Measurements from ENCODE around the gene AFF3.

The AFF3 gene

GRCh38 chr2:100145893-100146656 is 3.7 kb upstream of the AFF3 start:
- Histone ChIP-seq H3K27ac (ENCODE audit: low read length) (no peak overlapping the region), H3K4me1 (ENCODE audit: control insufficient read depth, insufficient read depth, low read length) (no peaks in the 10 kb centered on the region), H3K9me3 (ENCODE audit: control insufficient read depth in 2 of 2, low read length in 2 of 2) (no peaks in the 10 kb centered on the region), H3K9ac (ENCODE audit: low read length in 2 of 2) (no peak overlapping the region), H3K36me3 (ENCODE audit: control insufficient read depth in 2 of 2, insufficient read depth in 2 of 2, low read length in 2 of 2) (no peaks in the 10 kb centered on the region), H3K4me3 (ENCODE audit: low read length in 2 of 2) (no peak overlapping the region), H3K27me3 (ENCODE audit: control insufficient read depth in 1 of 2, insufficient read depth in 2 of 2, low read length in 2 of 2) (no peaks in the 10 kb centered on the region)

GRCh38 chr2:100143286-100143685 is 896 bp upstream of the AFF3 start:
- Histone ChIP-seq H3K27me3 (ENCODE audit: control insufficient read depth in 1 of 2, insufficient read depth in 2 of 2, low read length in 2 of 2) (no peaks in the 10 kb centered on the region), H3K27ac (ENCODE audit: low read length) (no peak overlapping the region), H3K4me1 (ENCODE audit: control insufficient read depth, insufficient read depth, low read length) (no peaks in the 10 kb centered on the region), H3K9me3 (ENCODE audit: control insufficient read depth in 2 of 2, low read length in 2 of 2) (no peaks in the 10 kb centered on the region), H3K9ac (ENCODE audit: low read length in 2 of 2) (no peak overlapping the region), H3K36me3 (ENCODE audit: control insufficient read depth in 2 of 2, insufficient read depth in 2 of 2, low read length in 2 of 2) (no peaks in the 10 kb centered on the region), H3K4me3 (ENCODE audit: low read length in 2 of 2) (no peak overlapping the region)

GRCh38 chr2:100141906-100142305 is 484 bp downstream of the AFF3 start:
- no peak overlapping the region for H3K27ac ChIP-seq (ENCODE audit: low read length)
- H3K4me1 ChIP-seq (ENCODE audit: control insufficient read depth, insufficient read depth, low read length) = no peaks in the 10 kb centered on the region
- H3K27me3 ChIP-seq (ENCODE audit: control insufficient read depth in 1 of 2, insufficient read depth in 2 of 2, low read length in 2 of 2) = peaks cover 0 to 3% of the 10 kb centered on the region in 2 donors
- H3K9me3 ChIP-seq (ENCODE audit: control insufficient read depth in 2 of 2, low read length in 2 of 2) = no peaks in the 10 kb centered on the region
- H3K36me3 ChIP-seq (ENCODE audit: control insufficient read depth in 2 of 2, insufficient read depth in 2 of 2, low read length in 2 of 2) = no peaks in the 10 kb centered on the region
- no peak overlapping the region for H3K9ac ChIP-seq (ENCODE audit: low read length in 2 of 2)
- H3K4me3 ChIP-seq (ENCODE audit: low read length in 2 of 2) = no peak overlapping the region

GRCh38 chr2:100140582-100140981 is 1.8 kb downstream of the AFF3 start:
- H3K9ac ChIP-seq (ENCODE audit: low read length in 2 of 2) = no peak overlapping the region
- no peak overlapping the region for H3K27ac ChIP-seq (ENCODE audit: low read length)
- H3K4me1 ChIP-seq (ENCODE audit: control insufficient read depth, insufficient read depth, low read length) = no peaks in the 10 kb centered on the region
- H3K9me3 ChIP-seq (ENCODE audit: control insufficient read depth in 2 of 2, low read length in 2 of 2) = no peaks in the 10 kb centered on the region
- no peaks in the 10 kb centered on the region for H3K36me3 ChIP-seq (ENCODE audit: control insufficient read depth in 2 of 2, insufficient read depth in 2 of 2, low read length in 2 of 2)
- H3K4me3 ChIP-seq (ENCODE audit: low read length in 2 of 2) = no peak overlapping the region
- peaks cover 0 to 3% of the 10 kb centered on the region in 2 donors for H3K27me3 ChIP-seq (ENCODE audit: control insufficient read depth in 1 of 2, insufficient read depth in 2 of 2, low read length in 2 of 2)

GRCh38 chr2:100137866-100138570 is 4.4 kb downstream of the AFF3 start:
- H3K9me3 ChIP-seq (ENCODE audit: control insufficient read depth in 2 of 2, low read length in 2 of 2) = no peaks in the 10 kb centered on the region
- H3K9ac ChIP-seq (ENCODE audit: low read length in 2 of 2) = no peak overlapping the region
- H3K27me3 ChIP-seq (ENCODE audit: control insufficient read depth in 1 of 2, insufficient read depth in 2 of 2, low read length in 2 of 2) = peaks cover 0 to 3% of the 10 kb centered on the region in 2 donors
- no peak overlapping the region for H3K4me3 ChIP-seq (ENCODE audit: low read length in 2 of 2)
- H3K27ac ChIP-seq (ENCODE audit: low read length) = no peak overlapping the region
- H3K36me3 ChIP-seq (ENCODE audit: control insufficient read depth in 2 of 2, insufficient read depth in 2 of 2, low read length in 2 of 2) = no peaks in the 10 kb centered on the region
- H3K4me1 ChIP-seq (ENCODE audit: control insufficient read depth, insufficient read depth, low read length) = no peaks in the 10 kb centered on the region

GRCh38 chr2:100137318-100137717 is 5.1 kb downstream of the AFF3 start:
- Histone ChIP-seq H3K9me3 (ENCODE audit: control insufficient read depth in 2 of 2, low read length in 2 of 2) (no peaks in the 10 kb centered on the region), H3K9ac (ENCODE audit: low read length in 2 of 2) (no peak overlapping the region), H3K27ac (ENCODE audit: low read length) (no peak overlapping the region), H3K27me3 (ENCODE audit: control insufficient read depth in 1 of 2, insufficient read depth in 2 of 2, low read length in 2 of 2) (peaks cover 0 to 3% of the 10 kb centered on the region in 2 donors), H3K36me3 (ENCODE audit: control insufficient read depth in 2 of 2, insufficient read depth in 2 of 2, low read length in 2 of 2) (no peaks in the 10 kb centered on the region), H3K4me3 (ENCODE audit: low read length in 2 of 2) (no peak overlapping the region), H3K4me1 (ENCODE audit: control insufficient read depth, insufficient read depth, low read length) (no peaks in the 10 kb centered on the region)

GRCh38 chr2:100136310-100136709 is 6.1 kb downstream of the AFF3 start:
- Histone ChIP-seq H3K27ac (ENCODE audit: low read length) (no peak overlapping the region), H3K4me3 (ENCODE audit: low read length in 2 of 2) (no peak overlapping the region), H3K9me3 (ENCODE audit: control insufficient read depth in 2 of 2, low read length in 2 of 2) (no peaks in the 10 kb centered on the region), H3K4me1 (ENCODE audit: control insufficient read depth, insufficient read depth, low read length) (no peaks in the 10 kb centered on the region), H3K9ac (ENCODE audit: low read length in 2 of 2) (no peak overlapping the region), H3K27me3 (ENCODE audit: control insufficient read depth in 1 of 2, insufficient read depth in 2 of 2, low read length in 2 of 2) (peaks cover 0 to 3% of the 10 kb centered on the region in 2 donors), H3K36me3 (ENCODE audit: control insufficient read depth in 2 of 2, insufficient read depth in 2 of 2, low read length in 2 of 2) (no peaks in the 10 kb centered on the region)

GRCh38 chr2:100135415-100135814 is 7.0 kb downstream of the AFF3 start:
- Histone ChIP-seq H3K36me3 (ENCODE audit: control insufficient read depth in 2 of 2, insufficient read depth in 2 of 2, low read length in 2 of 2) (no peaks in the 10 kb centered on the region), H3K9me3 (ENCODE audit: control insufficient read depth in 2 of 2, low read length in 2 of 2) (no peaks in the 10 kb centered on the region), H3K27ac (ENCODE audit: low read length) (no peak overlapping the region), H3K4me1 (ENCODE audit: control insufficient read depth, insufficient read depth, low read length) (no peaks in the 10 kb centered on the region), H3K4me3 (ENCODE audit: low read length in 2 of 2) (no peak overlapping the region), H3K27me3 (ENCODE audit: control insufficient read depth in 1 of 2, insufficient read depth in 2 of 2, low read length in 2 of 2) (peaks cover 0 to 3% of the 10 kb centered on the region in 2 donors), H3K9ac (ENCODE audit: low read length in 2 of 2) (no peak overlapping the region)

GRCh38 chr2:100130595-100131391 is 11.6 kb downstream of the AFF3 start:
- Histone ChIP-seq H3K27ac (ENCODE audit: low read length) (no peak overlapping the region), H3K36me3 (ENCODE audit: control insufficient read depth in 2 of 2, insufficient read depth in 2 of 2, low read length in 2 of 2) (no peaks in the 10 kb centered on the region), H3K4me3 (ENCODE audit: low read length in 2 of 2) (no peak overlapping the region), H3K27me3 (ENCODE audit: control insufficient read depth in 1 of 2, insufficient read depth in 2 of 2, low read length in 2 of 2) (no peaks in the 10 kb centered on the region), H3K4me1 (ENCODE audit: control insufficient read depth, insufficient read depth, low read length) (no peaks in the 10 kb centered on the region), H3K9me3 (ENCODE audit: control insufficient read depth in 2 of 2, low read length in 2 of 2) (no peaks in the 10 kb centered on the region), H3K9ac (ENCODE audit: low read length in 2 of 2) (no peak overlapping the region)

GRCh38 chr2:100126897-100127401 is 15.4 kb downstream of the AFF3 start:
- Histone ChIP-seq H3K9me3 (ENCODE audit: control insufficient read depth in 2 of 2, low read length in 2 of 2) (peaks cover 0 to 3% of the 10 kb centered on the region in 2 donors), H3K27me3 (ENCODE audit: control insufficient read depth in 1 of 2, insufficient read depth in 2 of 2, low read length in 2 of 2) (no peaks in the 10 kb centered on the region), H3K36me3 (ENCODE audit: control insufficient read depth in 2 of 2, insufficient read depth in 2 of 2, low read length in 2 of 2) (no peaks in the 10 kb centered on the region), H3K4me3 (ENCODE audit: low read length in 2 of 2) (no peak overlapping the region), H3K27ac (ENCODE audit: low read length) (no peak overlapping the region), H3K9ac (ENCODE audit: low read length in 2 of 2) (no peak overlapping the region), H3K4me1 (ENCODE audit: control insufficient read depth, insufficient read depth, low read length) (no peaks in the 10 kb centered on the region)
